ENCODE data around the gene S100A12.

S100A12 gene

GRCh38 chr1:153394391-153394790 is 19.0 kb upstream of the S100A12 start:
- TF ChIP-seq CTCF (IDR thresholded peaks at IDR 0.05; ENCODE audit: control extremely low read depth, extremely low read depth, low read depth, missing control alignments), result no peak
- ChIA-PET POLR2A (no interaction called here), CTCF (interaction anchor here (1.7 kb wide), 1 partner anchor 101 kb away, joined by 4 read pairs; no protein-coding TSS in a partner anchor)
- no peak for DNase-seq (ENCODE audit: extremely low spot score)

DNA sequence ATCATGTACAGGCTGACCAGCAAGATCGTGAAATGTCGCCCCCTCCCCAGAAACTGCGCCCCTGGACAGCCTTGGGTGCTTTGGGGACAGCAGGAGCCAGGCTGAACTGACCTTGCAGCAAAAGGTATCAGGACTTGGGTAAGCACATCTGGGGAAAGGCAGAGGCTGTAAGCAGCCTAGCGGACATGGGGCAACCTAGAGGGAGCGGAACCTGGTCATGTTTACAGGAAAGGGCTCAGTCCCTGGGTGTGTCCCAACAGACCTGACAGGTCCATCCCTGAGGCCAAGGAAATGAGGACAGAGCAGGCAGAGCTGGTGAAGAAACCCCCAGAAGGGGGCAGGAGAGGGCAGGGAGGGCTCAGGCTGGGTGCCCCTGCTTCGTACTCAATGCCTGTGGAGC is 18.5 kb upstream of the S100A12 start:
- ChIA-PET POLR2A (no interaction called here), CTCF (no interaction called here)
- DNase-seq (ENCODE audit: extremely low spot score), result no peak
- no peak for TF ChIP-seq CTCF (IDR thresholded peaks at IDR 0.05; ENCODE audit: control extremely low read depth, extremely low read depth, low read depth, missing control alignments)

DNA sequence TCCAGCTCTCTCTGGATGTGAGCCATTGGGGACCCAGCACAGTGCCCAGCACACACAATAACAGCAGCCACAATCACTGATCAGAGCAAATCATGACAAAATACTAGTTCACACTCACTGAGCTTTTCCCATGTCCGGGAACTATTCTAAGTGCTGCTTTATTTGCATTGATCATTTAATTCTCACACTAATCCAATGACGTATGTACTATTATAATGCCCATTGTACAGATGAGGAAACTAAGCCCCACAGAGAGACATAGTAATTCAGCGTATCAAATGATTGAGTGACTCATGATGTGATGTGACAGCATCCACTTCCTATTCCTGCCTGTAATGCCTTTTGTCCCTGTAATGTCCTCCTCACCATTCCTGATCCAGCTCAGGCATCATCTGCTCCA is 17.4 kb upstream of the S100A12 start:
- ChIA-PET CTCF (no interaction called here), POLR2A (no interaction called here)
- no peak for TF ChIP-seq CTCF (IDR thresholded peaks at IDR 0.05; ENCODE audit: control extremely low read depth, extremely low read depth, low read depth, missing control alignments)
- DNase-seq (ENCODE audit: extremely low spot score), result no peak

GRCh38 chr1:153392258-153392657 is 16.8 kb upstream of the S100A12 start:
- CTCF ChIA-PET, result no interaction called here
- no peak for DNase-seq (ENCODE audit: extremely low spot score)
- TF ChIP-seq CTCF (IDR thresholded peaks at IDR 0.05; ENCODE audit: control extremely low read depth, extremely low read depth, low read depth, missing control alignments), result no peak
- POLR2A ChIA-PET, result no interaction called here

- DNase-seq (ENCODE audit: extremely low spot score), result no peak
- ChIA-PET POLR2A (no interaction called here), CTCF (interaction anchor here (0.9 to 2.0 kb wide), 3 partner anchors 12 to 103 kb away, joined by 3 to 6 read pairs (median 3); no protein-coding TSS in a partner anchor)
- no peak for TF ChIP-seq CTCF (IDR thresholded peaks at IDR 0.05; ENCODE audit: control extremely low read depth, extremely low read depth, low read depth, missing control alignments)
Measured at GRCh38 chr1:153390938-153391710, 15.7 kb upstream of the S100A12 start, which contains the start of gene S100A8. TSS of gene S100A8 (minus strand) at chr1:153391073. CDS start at chr1:153390535, 538 bp downstream.

- no peak for DNase-seq (ENCODE audit: extremely low spot score)
- ChIA-PET CTCF (interaction anchor here (0.9 to 2.0 kb wide), 3 partner anchors 13 to 104 kb away, joined by 3 to 6 read pairs (median 3); no protein-coding TSS in a partner anchor), POLR2A (no interaction called here)
Measured at GRCh38 chr1:153389973-153390879, 14.8 kb upstream of the S100A12 start.

More at GRCh38 chr1:153389973-153390879, 14.8 kb upstream of the S100A12 start:
- TF ChIP-seq CTCF (IDR thresholded peaks at IDR 0.05; ENCODE audit: control extremely low read depth, extremely low read depth, low read depth, missing control alignments), result no peak

Data from GM10248 (cell line).